SH-SY5Y (cell line): Measurements from ENCODE around the gene ZBED4.

Experiments
- GATA2 ChIP-seq: IDR thresholded peaks from 2 replicates; pipeline ENCODE4 v1.6.1; 2011; ENCODE audit warnings: mild to moderate bottlenecking, low read depth, low read length
- GATA3 ChIP-seq: IDR thresholded peaks from 2 replicates; pipeline ENCODE4 v1.6.1; 2011; ENCODE audit warnings: low read depth, mild to moderate bottlenecking, low read length, moderate library complexity

The ZBED4 gene

DNA sequence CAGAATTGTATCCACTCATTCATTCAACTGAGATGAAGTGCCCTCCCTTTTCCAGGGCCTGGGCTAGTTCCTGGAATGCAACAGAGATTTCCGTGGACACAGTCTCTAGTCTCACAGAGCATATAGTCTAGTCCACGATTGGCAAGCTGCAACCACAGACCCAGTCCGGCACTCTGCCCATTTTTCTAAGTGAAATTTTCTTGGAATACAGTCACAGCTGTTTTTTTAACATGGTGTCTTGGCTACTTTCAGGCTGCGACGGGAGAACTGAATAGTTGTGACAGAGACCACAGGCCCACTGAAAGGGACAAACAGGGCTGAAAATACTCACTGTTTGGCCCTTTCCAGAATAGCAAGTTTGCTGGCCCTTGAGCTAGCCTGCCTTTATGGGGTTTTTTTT, 35.4 kb downstream of the ZBED4 start:
- TF ChIP-seq GATA3 (no peak), GATA2 (no peak)

DNA sequence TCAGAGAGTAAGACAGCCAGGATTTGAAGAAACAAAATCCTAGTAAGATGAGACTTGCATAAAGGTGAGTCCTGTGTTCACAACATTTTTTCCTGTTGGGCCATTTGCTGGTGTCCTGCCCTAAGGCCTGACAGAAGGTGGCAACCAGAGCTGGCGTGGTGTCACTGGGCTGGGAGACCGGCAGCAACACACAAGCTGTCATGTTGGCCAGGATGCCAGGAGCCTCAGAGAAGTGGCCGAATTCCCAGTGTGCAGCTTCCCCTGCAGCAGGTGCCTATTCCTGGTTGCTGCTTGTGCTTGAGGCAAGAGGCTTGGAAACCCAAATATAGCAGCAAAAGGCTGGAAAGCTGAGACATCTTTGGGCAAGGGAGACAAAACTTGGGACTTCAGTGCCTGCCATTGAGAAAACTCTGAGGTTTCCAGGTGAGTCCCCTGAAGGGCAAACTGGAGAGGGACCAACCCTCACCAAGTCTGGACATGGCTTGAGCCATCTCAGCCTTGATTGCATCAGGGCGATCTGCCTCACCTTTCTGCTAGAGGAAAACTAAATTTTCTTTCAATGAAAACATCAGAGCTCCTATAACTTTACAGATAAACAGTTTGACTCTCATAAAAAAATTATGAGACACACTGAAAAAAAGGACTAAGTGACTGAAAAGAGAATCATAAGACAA, 38.7 kb downstream of the ZBED4 start:
- TF ChIP-seq GATA2, result no peak
- no peak for TF ChIP-seq GATA3

DNA sequence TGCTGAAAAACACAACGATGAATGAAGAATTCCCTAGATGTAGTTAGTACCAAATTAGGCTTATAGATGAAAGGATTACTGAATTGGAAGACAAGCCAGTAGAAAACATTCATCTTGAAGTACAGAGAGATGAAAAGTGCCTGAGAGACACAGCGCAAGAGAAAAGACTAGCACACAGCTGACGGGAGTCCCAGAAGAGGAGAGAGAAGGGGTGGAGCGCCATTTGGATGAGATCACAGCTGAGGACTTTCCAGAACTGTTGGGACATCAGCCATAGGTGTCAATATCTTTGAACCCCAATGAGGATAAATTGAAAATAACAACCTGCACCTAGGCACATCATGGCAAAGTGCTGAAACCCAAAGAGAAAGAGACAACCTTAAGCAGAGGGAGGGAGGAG, 39.4 kb downstream of the ZBED4 start:
- no peak for TF ChIP-seq GATA2
- no peak for TF ChIP-seq GATA3

DNA sequence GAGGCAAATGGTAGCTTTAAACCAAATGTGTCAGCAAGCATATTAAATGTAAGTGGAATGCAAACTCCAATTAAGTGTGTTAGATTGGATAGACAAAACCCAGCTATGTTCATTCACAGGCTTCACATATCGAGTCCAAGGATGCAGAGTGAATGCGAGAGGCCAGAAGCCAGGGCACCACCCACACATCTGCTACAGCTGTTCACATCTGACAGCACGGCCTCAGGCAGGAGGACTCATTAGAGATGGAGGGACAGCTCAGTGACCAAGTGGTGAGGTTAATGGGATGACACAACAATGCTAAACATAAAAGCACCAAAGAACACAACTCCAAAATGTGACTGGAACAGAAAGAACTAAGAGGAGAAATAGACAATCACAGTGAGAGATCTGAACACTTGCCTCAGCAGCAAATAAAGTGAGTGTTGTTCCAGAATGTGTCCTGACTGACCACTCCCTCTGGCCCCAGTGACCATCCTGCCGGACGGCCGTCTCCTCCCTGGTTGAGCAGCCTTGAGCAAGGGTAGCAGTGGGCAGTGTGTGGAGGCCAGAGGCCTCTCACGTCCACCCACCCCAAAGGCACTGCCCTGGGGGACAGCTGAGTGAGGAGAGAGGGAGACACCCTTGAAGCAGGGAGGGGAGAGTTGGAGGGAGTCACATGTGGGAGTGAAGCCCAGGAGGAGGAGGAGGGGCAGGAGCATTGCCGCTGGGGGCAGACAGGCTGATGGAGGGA, 40.8 kb downstream of the ZBED4 start:
- TF ChIP-seq GATA3 (no peak), GATA2 (no peak)

- TF ChIP-seq GATA3 (no peak), GATA2 (no peak)
Measured at GRCh38 chr22:49896201-49896600, 42.6 kb downstream of the ZBED4 start.

DNA sequence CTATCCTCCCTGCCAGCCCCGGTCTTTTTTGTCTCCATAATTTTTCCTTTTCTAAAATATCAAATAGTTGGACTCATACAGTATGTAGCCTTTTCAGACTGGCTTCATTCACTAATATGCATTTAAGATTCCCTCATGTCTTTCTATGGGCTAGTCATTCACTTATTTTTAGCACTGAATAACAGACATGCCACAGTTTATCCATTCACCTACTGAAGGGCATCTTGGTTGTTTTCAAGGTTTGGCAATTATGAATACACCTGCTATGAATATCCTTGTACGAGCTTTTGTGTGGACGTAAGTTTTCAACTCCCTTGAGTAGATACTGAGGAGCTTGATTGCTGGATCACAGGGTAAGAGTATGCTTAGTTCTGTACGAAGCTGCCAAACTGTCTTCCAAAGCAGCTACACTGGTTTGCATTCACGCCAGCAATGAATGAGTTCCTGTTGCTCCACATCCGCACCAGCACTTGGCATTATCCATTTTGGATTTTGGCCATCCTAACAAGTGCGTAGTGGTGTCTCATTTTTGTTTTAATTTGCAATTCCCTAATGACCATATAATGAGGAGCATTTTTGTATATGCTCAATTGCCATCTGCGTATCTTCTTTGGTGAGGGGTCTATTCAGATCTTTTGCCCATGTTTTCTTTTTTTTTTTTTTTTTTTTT, 43.5 kb downstream of the ZBED4 start:
- TF ChIP-seq GATA2, result no peak
- no peak for TF ChIP-seq GATA3

DNA sequence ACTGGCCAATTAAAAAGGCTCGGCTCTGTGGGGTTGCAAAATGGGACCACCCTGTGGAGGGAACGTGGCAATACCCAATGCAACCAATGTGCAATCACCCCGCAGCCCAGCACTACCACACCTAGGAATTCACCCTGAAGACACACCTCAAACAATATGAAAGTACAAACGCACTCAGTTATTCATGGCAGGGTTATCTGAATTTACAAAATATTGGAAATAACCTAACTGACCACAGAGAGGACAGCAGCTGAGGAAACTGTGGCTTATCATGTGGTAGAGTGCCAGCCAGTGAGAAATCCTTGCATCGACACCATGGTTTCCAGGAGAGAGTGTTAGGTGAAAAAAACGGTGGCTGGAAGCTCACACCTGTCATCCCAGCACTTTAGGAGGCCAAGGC, 45.9 kb downstream of the ZBED4 start:
- TF ChIP-seq GATA2 (no peak), GATA3 (no peak)

- no peak for TF ChIP-seq GATA2
- no peak for TF ChIP-seq GATA3
Measured at GRCh38 chr22:49900441-49901230, 47.0 kb downstream of the ZBED4 start.

GRCh38 chr22:49901457-49901856, 47.8 kb downstream of the ZBED4 start:
- no peak for TF ChIP-seq GATA3
- TF ChIP-seq GATA2, result no peak

DNA sequence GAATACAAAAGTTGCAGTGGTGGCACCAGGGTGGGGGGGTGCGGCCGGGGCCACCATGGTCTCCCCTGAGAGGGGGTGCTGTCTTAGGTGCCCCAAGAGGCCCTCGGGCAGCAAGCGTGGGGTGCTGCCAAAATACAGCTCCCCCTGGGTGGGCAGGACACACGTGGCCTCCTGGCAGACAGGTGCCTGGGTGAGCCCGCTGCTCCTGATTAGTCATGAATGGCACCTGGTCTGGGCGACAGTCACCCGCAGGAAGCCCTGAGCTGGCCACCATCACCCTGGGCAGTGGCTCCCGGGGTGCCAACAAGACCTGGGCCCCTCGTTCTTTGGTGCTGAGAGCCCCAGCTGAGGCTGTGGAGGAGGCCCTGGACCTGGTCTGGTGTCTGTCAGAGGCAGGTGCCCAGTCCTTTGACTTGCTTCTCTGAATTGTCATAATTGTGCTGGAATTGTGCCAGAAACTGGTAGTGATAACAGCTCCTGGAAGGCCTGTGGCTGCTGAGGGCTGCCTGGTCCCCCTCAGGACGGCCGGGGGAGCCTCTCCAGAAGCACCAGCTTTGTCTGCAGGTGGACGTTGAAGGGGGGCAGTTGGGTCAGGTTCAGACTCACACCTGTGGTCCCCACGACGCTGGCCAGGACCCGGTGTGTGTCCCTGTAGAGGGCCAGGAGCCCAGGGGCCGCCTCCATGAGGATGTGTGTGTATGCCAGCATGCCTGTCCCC, 49.8 kb downstream of the ZBED4 start:
- TF ChIP-seq GATA2, result peak; percentile 67
- TF ChIP-seq GATA3, result no peak

GRCh38 chr22:49904040-49904369, 50.4 kb downstream of the ZBED4 start:
- TF ChIP-seq GATA2 (no peak), GATA3 (no peak)

GRCh38 chr22:49905465-49905864, 51.8 kb downstream of the ZBED4 start:
- TF ChIP-seq GATA2 (no peak), GATA3 (no peak)

DNA sequence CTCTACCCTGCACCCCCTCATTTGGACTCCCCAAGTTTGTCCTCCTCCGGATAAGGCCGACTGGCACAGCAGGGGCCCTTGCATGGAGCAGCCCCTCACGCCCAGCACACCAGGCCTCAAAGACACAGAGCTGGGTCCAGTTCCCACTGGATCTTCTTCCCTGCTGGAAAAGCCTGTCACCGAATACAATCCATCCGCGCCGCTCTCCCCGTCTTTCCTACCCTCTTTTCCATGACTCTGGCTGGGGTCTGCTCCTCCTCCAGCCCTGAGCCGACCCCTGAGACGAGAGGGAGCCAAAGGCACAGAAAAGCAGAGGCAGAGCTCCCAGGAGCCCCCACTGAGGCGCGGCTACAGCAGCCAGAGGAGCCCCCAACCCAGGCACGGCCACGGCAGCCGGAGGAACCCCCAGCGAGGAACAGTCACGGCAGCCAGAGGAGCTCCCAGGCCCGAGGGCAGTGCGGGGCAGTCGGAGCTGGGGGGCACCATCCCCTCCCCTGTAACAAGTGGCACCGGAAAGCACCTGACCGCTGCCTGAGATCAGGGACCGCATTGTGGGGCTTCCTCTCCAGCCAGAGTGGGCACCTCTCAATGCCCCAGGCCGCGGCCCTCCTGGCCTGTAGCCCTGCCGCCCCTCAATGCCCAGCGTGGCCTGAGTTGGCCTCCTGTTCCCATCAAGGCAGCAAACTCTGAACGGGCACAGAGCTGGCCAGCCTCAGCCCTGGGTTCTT, 52.6 kb downstream of the ZBED4 start:
- TF ChIP-seq GATA2 (no peak), GATA3 (no peak)

DNA sequence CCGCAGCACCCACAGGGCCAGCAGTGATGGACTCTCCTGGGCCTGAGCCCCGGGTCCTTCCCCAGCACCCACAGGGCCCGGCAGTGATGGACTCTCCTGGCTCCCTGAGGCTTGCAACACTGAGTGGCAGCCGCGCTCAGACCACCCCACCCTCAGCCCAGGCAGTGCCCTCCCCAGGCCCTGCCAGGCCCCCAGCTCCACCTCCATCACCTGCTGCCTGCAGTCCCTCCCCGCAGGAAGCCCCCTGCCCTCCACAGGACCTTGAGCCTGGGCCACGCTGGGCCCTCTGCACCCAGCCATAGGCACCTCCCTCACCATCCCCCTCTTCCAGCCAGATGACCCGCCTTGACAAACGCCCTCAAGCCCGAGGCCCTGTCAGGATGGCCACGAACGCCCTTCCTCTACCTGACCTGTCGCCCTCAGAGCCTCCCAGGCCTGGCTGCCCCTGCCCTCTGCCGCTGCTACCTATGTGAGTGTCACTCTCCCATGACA, 53.2 kb downstream of the ZBED4 start:
- TF ChIP-seq GATA2 (no peak), GATA3 (no peak)
